ENCODE results near the gene AUH.
A peak's percentile ranks its signal among the peaks of the same experiment; 100 is the strongest.

The AUH gene

GRCh38 chr9:91246846-91247245 is 114.9 kb downstream of the AUH start:
- no peak for DNase-seq

GRCh38 chr9:91245431-91246313 is 116.0 kb downstream of the AUH start:
- TF ChIP-seq POLR2A (IDR thresholded peaks at IDR 0.05; ENCODE audit: low read length): no peak
- no peak for TF ChIP-seq GATA1 (IDR thresholded peaks at IDR 0.05; ENCODE audit: low read depth, low read length)
- DNase-seq: peak in 1 of 2 experiments; percentile 17

More at GRCh38 chr9:91246846-91247245, 114.9 kb downstream of the AUH start:
- TF ChIP-seq POLR2A (IDR thresholded peaks at IDR 0.05; ENCODE audit: low read length) (no peak), GATA1 (IDR thresholded peaks at IDR 0.05; ENCODE audit: low read depth, low read length) (no peak)

- TF ChIP-seq POLR2A (IDR thresholded peaks at IDR 0.05; ENCODE audit: low read length) (no peak), GATA1 (IDR thresholded peaks at IDR 0.05; ENCODE audit: low read depth, low read length) (no peak)
- no peak for DNase-seq
Measured at GRCh38 chr9:91243029-91243428, 118.7 kb downstream of the AUH start.

- no peak for TF ChIP-seq GATA1 (IDR thresholded peaks at IDR 0.05; ENCODE audit: low read depth, low read length)
- no peak for TF ChIP-seq POLR2A (IDR thresholded peaks at IDR 0.05; ENCODE audit: low read length)
Measured at GRCh38 chr9:91241909-91242308, 119.8 kb downstream of the AUH start.

GRCh38 chr9:91240596-91241165 is 121.0 kb downstream of the AUH start:
- TF ChIP-seq POLR2A (IDR thresholded peaks at IDR 0.05; ENCODE audit: low read length) (no peak), GATA1 (IDR thresholded peaks at IDR 0.05; ENCODE audit: low read depth, low read length) (no peak)

More at GRCh38 chr9:91241909-91242308, 119.8 kb downstream of the AUH start:
- DNase-seq: no peak

GRCh38 chr9:91239367-91240111 is 122.2 kb downstream of the AUH start:
- TF ChIP-seq GATA1 (IDR thresholded peaks at IDR 0.05; ENCODE audit: low read depth, low read length): no peak
- no peak for TF ChIP-seq POLR2A (IDR thresholded peaks at IDR 0.05; ENCODE audit: low read length)
- no peak for DNase-seq

More at GRCh38 chr9:91240596-91241165, 121.0 kb downstream of the AUH start:
- DNase-seq: no peak

- TF ChIP-seq GATA1 (IDR thresholded peaks at IDR 0.05; ENCODE audit: low read depth, low read length) (no peak), POLR2A (IDR thresholded peaks at IDR 0.05; ENCODE audit: low read length) (no peak)
- DNase-seq: no peak
Measured at GRCh38 chr9:91234523-91234922, 127.2 kb downstream of the AUH start.

DNA sequence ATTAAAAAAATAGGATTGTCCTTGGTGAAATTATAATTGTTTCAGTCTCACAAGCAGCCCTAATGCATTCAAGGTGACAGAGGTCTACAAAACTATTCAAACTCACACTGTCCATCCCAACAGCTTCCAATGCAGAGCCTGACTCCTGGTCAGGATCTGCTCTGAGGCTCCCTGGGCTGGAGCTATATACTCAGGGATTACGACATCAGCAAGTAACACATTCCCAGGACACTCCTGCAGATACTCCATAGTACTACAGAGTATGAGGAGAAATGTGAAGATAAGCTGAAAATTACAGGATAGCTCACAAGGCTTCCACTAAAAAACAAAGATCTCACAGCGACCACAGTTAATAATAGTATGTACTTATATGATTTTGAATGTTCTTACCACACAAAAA is 130.1 kb downstream of the AUH start:
- DNase-seq: no peak
- no peak for TF ChIP-seq POLR2A (IDR thresholded peaks at IDR 0.05; ENCODE audit: low read length)
- TF ChIP-seq GATA1 (IDR thresholded peaks at IDR 0.05; ENCODE audit: low read depth, low read length): no peak

GRCh38 chr9:91223000-91223399 is 138.7 kb downstream of the AUH start:
- no peak for DNase-seq
- TF ChIP-seq POLR2A (IDR thresholded peaks at IDR 0.05; ENCODE audit: low read length) (no peak), GATA1 (IDR thresholded peaks at IDR 0.05; ENCODE audit: low read depth, low read length) (no peak)

DNA sequence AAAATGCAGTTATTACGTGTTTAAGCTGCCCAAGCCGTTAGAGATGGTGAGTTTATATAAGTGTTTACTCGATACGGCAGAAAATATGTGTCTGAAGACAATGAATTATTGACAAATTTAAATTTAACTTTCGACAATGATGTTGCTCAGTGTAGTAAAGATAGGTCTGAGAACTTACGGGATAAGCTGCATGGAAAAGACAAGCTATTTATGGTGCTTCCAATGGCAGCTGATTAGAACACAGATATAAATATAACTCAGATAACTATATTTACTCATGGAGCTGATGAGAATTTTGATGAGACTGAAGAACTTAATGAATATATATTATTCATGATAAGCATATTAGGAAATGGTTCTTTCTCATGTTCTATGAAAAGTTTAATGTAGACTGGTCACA is 139.3 kb downstream of the AUH start:
- DNase-seq: no peak
- TF ChIP-seq POLR2A (IDR thresholded peaks at IDR 0.05; ENCODE audit: low read length) (no peak), GATA1 (IDR thresholded peaks at IDR 0.05; ENCODE audit: low read depth, low read length) (no peak)

DNA sequence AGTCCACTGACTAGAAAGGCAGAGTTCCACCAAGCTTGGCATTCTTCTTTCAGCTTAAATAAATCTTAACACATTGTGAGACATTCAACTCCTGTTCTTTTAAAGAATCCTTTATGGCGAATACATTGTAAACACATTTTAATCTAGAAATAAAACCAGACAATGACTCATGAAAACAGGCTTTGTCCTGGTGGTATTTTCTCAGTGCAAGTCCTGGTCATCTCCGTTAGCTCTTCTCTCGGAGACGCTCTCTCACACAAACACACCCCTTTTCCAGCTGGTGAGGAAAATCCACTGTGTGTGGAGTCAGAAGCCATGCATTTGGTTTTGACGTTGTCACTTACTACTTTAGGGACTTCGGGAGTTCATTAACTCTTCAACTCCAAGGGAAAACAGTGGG is 140.4 kb downstream of the AUH start:
- no peak for DNase-seq
- TF ChIP-seq POLR2A (IDR thresholded peaks at IDR 0.05; ENCODE audit: low read length) (no peak), GATA1 (IDR thresholded peaks at IDR 0.05; ENCODE audit: low read depth, low read length) (no peak)

GRCh38 chr9:91220491-91221135 is 141.1 kb downstream of the AUH start:
- TF ChIP-seq GATA1 (IDR thresholded peaks at IDR 0.05; ENCODE audit: low read depth, low read length): no peak
- TF ChIP-seq POLR2A (IDR thresholded peaks at IDR 0.05; ENCODE audit: low read length): no peak
- no peak for DNase-seq

- DNase-seq: no peak
- no peak for TF ChIP-seq GATA1 (IDR thresholded peaks at IDR 0.05; ENCODE audit: low read depth, low read length)
Measured at GRCh38 chr9:91220021-91220420, 141.7 kb downstream of the AUH start.

DNA sequence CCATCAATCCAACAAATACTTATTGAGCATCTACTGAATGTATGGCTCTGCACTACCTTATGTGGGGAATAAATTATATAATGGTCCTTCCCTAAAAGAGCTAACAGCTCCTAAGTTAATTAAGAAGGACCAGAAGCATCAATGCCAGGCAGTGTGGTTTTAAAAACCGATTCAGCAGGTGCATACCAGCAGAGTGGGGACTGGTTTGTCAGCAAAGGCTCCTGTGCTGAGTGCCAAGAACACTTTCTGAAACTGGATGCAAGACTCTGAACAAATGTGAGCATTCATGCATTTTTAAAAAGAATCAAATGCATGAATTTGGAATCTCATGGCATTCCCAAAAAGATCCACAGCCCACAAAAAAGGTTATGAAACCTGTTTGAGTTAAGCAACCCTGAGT is 142.2 kb downstream of the AUH start:
- no peak for DNase-seq
- TF ChIP-seq POLR2A (IDR thresholded peaks at IDR 0.05; ENCODE audit: low read length) (no peak), GATA1 (IDR thresholded peaks at IDR 0.05; ENCODE audit: low read depth, low read length) (no peak)
